ENCODE results near the gene SELPLG.

The SELPLG gene

DNA sequence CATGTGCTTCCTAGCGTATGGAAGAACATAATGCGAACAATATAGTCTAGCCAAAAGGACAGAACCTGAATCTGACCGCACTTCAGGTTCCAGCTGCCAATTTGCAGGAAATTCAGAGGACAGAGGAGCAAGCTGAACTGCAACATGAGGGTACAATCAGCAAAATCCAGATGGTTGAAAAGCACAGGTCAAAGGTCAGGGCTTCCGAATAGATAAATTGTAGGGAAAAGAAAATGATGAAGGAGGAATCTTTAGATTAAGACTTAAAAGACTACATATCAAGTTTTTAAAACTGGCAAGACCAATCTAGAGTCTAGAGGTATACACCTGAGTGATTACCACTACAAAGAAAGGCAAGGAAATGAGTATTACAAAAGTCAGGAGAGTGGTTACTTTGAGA lies 42.1 kb upstream of the SELPLG start:
- H3K27me3 ChIP-seq (ENCODE audit: insufficient read depth, low read length, poor library complexity, severe bottlenecking): no peaks in the 10 kb centered on the region
- H3K79me2 ChIP-seq (ENCODE audit: insufficient read depth, low read length): peaks cover 57% of the 10 kb centered on the region
- H3K36me3 ChIP-seq (ENCODE audit: insufficient read depth, low read length): peaks cover 54% of the 10 kb centered on the region
- TF ChIP-seq CTCF (conservative IDR thresholded peaks at IDR 0.05; ENCODE audit: low read length): no peak
- H3K9ac ChIP-seq (ENCODE audit: low read depth, low read length, poor library complexity, severe bottlenecking): no peak overlapping the region
- 0 out of 2 replicates have a peak, but pooled peaks cover 7% of the 10 kb centered on the region for H3F3A ChIP-seq (ENCODE audit: low read depth)
- no peak overlapping the region for H2AFZ ChIP-seq (ENCODE audit: low read length)
- no peak overlapping the region for H3K4me3 ChIP-seq (ENCODE audit: low read length, poor library complexity, severe bottlenecking)
- peaks cover 9% of the 10 kb centered on the region for H4K20me1 ChIP-seq (ENCODE audit: insufficient read depth, low read length, poor library complexity, severe bottlenecking)
- H3K9me3 ChIP-seq (ENCODE audit: insufficient read depth, low read depth, low read length): no peaks in the 10 kb centered on the region
- no peak overlapping the region for H3K4me2 ChIP-seq (ENCODE audit: low read depth, low read length, poor library complexity, severe bottlenecking)
- H3K9me2 ChIP-seq (replicated peaks; ENCODE audit: low read depth, low read length): no peaks in the 10 kb centered on the region
- peaks cover 19% of the 10 kb centered on the region for H3K4me1 ChIP-seq (ENCODE audit: insufficient read depth, low read length, poor library complexity, severe bottlenecking)

DNA sequence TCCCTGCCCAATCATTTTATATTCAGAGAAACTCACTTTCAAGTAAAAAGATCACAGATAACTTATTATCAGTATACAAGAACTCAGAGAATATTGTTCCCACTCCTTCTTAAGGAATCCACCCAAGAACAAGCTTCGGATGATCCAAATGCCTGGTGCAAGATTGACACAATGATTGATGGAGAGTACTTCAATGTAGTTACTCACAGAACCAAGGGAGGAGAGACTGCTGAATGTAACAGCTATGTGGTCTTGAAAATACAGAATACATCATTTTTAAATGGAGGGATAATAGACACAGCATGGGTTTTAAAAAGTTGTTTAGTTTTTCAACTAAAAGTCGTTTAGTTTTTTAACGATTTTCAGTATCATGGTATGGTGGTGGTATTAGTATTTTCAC lies 38.4 kb upstream of the SELPLG start:
- TF ChIP-seq CTCF (conservative IDR thresholded peaks at IDR 0.05; ENCODE audit: low read length) (no peak), EZH2phosphoT487 (IDR thresholded peaks at IDR 0.05; ENCODE audit: borderline replicate concordance) (no peak)
- Histone ChIP-seq H3K27me3 (ENCODE audit: insufficient read depth, low read length, poor library complexity, severe bottlenecking) (no peaks in the 10 kb centered on the region), H2AFZ (ENCODE audit: low read length) (no peak overlapping the region), H3F3A (ENCODE audit: low read depth) (no peaks in the 10 kb centered on the region), H4K20me1 (ENCODE audit: insufficient read depth, low read length, poor library complexity, severe bottlenecking) (no peaks in the 10 kb centered on the region), H3K9me2 (replicated peaks; ENCODE audit: low read depth, low read length) (no peaks in the 10 kb centered on the region), H3K4me1 (ENCODE audit: insufficient read depth, low read length, poor library complexity, severe bottlenecking) (peaks cover 7% of the 10 kb centered on the region), H3K36me3 (ENCODE audit: insufficient read depth, low read length) (peaks cover 36% of the 10 kb centered on the region), H3K4me2 (ENCODE audit: low read depth, low read length, poor library complexity, severe bottlenecking) (no peak overlapping the region), H3K4me3 (ENCODE audit: low read length, poor library complexity, severe bottlenecking) (no peak overlapping the region), H3K9me3 (ENCODE audit: insufficient read depth, low read depth, low read length) (no peaks in the 10 kb centered on the region), H3K9ac (ENCODE audit: low read depth, low read length, poor library complexity, severe bottlenecking) (no peak overlapping the region), H3K79me2 (ENCODE audit: insufficient read depth, low read length) (peaks cover 46% of the 10 kb centered on the region)

- Histone ChIP-seq H3K4me3 (ENCODE audit: low read length, poor library complexity, severe bottlenecking) (no peak overlapping the region), H3K9me3 (ENCODE audit: insufficient read depth, low read depth, low read length) (no peaks in the 10 kb centered on the region), H3K36me3 (ENCODE audit: insufficient read depth, low read length) (peaks cover 30% of the 10 kb centered on the region), H3K4me2 (ENCODE audit: low read depth, low read length, poor library complexity, severe bottlenecking) (no peak overlapping the region), H3F3A (ENCODE audit: low read depth) (no peaks in the 10 kb centered on the region), H2AFZ (ENCODE audit: low read length) (no peak overlapping the region), H4K20me1 (ENCODE audit: insufficient read depth, low read length, poor library complexity, severe bottlenecking) (no peaks in the 10 kb centered on the region), H3K27me3 (ENCODE audit: insufficient read depth, low read length, poor library complexity, severe bottlenecking) (no peaks in the 10 kb centered on the region), H3K79me2 (ENCODE audit: insufficient read depth, low read length) (peaks cover 55% of the 10 kb centered on the region), H3K9me2 (replicated peaks; ENCODE audit: low read depth, low read length) (no peaks in the 10 kb centered on the region), H3K4me1 (ENCODE audit: insufficient read depth, low read length, poor library complexity, severe bottlenecking) (peaks cover 7% of the 10 kb centered on the region), H3K9ac (ENCODE audit: low read depth, low read length, poor library complexity, severe bottlenecking) (no peak overlapping the region)
- TF ChIP-seq EZH2phosphoT487 (IDR thresholded peaks at IDR 0.05; ENCODE audit: borderline replicate concordance) (no peak), CTCF (conservative IDR thresholded peaks at IDR 0.05; ENCODE audit: low read length) (no peak)
Measured at GRCh38 chr12:108671110-108671509, 37.4 kb upstream of the SELPLG start.
